Endothelial cell of umbilical vein (primary cell): Measurements from ENCODE around the gene BUB1B. TPM values are rescaled to one million over a fixed set of nuclear protein-coding genes. Genes with fewer than 3 reads are reported as not detected.

Experiments
- BruUV-seq: library from RNA; stranded (reverse); fragments of 400-500 nt; replicated peaks from 2 replicates; lab custom pipeline; 2021; lab: Mats Ljungman, UMichigan
- CTCF ChIA-PET: fragments of 300-600, 350-600 bp; sonication (Branson Sonifier 250); formaldehyde crosslinking; loops from one replicate; lab custom pipeline; 2021; ENCODE audit warnings: antibody characterized with exemption, inconsistent platforms; lab: Charles Lee
- POLR2A ChIA-PET: fragments of 300-600, 350-600 bp; sonication (Branson Sonifier 250); formaldehyde crosslinking; loops from one replicate; lab custom pipeline; 2021; ENCODE audit warnings: antibody characterized with exemption, inconsistent platforms; lab: Charles Lee
- DNase-seq: peaks from one replicate; pipeline ENCODE4 v3.0.0-alpha.2; 2011; ENCODE audit warnings: low read depth, low spot score
- FAIRE-seq: peaks from 2 replicates; lab custom pipeline; 2011; peaks lifted over from hg19 to GRCh38; lab: Jason Lieb, UNC
- H2AFZ ChIP-seq: 2 replicates; pipeline ENCODE4 v1.6.0; 2012; ENCODE audit warnings: low read depth, low read length, control low read depth, inconsistent platforms
- H3K27ac ChIP-seq: 2 replicates; pipeline ENCODE4 v1.5.1; 2011; ENCODE audit warnings: low read depth, mild to moderate bottlenecking, control low read depth, low read length, moderate library complexity; ENCODE audit not compliant: insufficient read depth
- H3K27me3 ChIP-seq, 2 experiments: 2 replicates each; pipeline versions ENCODE4 v1.6.0 to v1.6.1; 2011; ENCODE audit warnings: low read length in 2 of 2, mixed read lengths in 1 of 2; ENCODE audit not compliant: control insufficient read depth in 2 of 2, insufficient read depth in 2 of 2
- H3K36me3 ChIP-seq, 2 experiments: 2 replicates in 1 of 2; 3 replicates in 1 of 2; pipeline ENCODE4 v1.5.1; 2011; ENCODE audit warnings: low read length in 2 of 2, mild to moderate bottlenecking in 1 of 2, moderate library complexity in 1 of 2; ENCODE audit not compliant: control insufficient read depth in 2 of 2, insufficient read depth in 2 of 2; ENCODE audit errors: extremely low read depth in 1 of 2
- H3K4me1 ChIP-seq: 3 replicates; pipeline ENCODE4 v1.5.1; 2011; ENCODE audit warnings: mild to moderate bottlenecking, low read length; ENCODE audit not compliant: control insufficient read depth, insufficient read depth; ENCODE audit errors: extremely low read depth
- H3K4me2 ChIP-seq: 2 replicates; pipeline ENCODE4 v1.6.1; 2011; ENCODE audit warnings: low read length, control low read depth, mixed read lengths; ENCODE audit not compliant: insufficient read depth
- H3K4me3 ChIP-seq, 3 experiments: fragments of 200-600 bp in 1 of 3; sonication (generic), shearing (Covaris generic) in 1 of 3; replicated peaks in 1 of 3; 2 replicates each; pipeline ENCODE4 v1.5.1; 2011 to 2016; ENCODE audit warnings: control low read depth in 3 of 3, low read length in 3 of 3, mild to moderate bottlenecking in 2 of 3, inconsistent platforms in 1 of 3, low read depth in 1 of 3, moderate library complexity in 1 of 3; ENCODE audit not compliant: insufficient read depth in 1 of 3
- H3K79me2 ChIP-seq: 2 replicates; pipeline ENCODE4 v1.6.0; 2012; ENCODE audit warnings: low read length, inconsistent platforms; ENCODE audit not compliant: control insufficient read depth, insufficient read depth
- H3K9ac ChIP-seq: replicated peaks from 2 replicates; pipeline ENCODE3; 2011; ENCODE audit warnings: low read length, control low read depth; ENCODE audit not compliant: insufficient read depth; ENCODE audit errors: extremely low read depth
- H3K9me1 ChIP-seq: replicated peaks from 3 replicates; pipeline ENCODE4 v1.6.0; 2011; ENCODE audit warnings: mild to moderate bottlenecking, low read length; ENCODE audit not compliant: control insufficient read depth, insufficient read depth; ENCODE audit errors: extremely low read depth
- H3K9me3 ChIP-seq: replicated peaks from 2 replicates; pipeline ENCODE4 v1.5.1; 2012; ENCODE audit warnings: low read length, inconsistent platforms; ENCODE audit not compliant: control insufficient read depth, insufficient read depth
- H4K20me1 ChIP-seq: replicated peaks from 2 replicates; pipeline ENCODE3; 2011; ENCODE audit warnings: mild to moderate bottlenecking, low read length; ENCODE audit not compliant: control insufficient read depth, insufficient read depth; ENCODE audit errors: extremely low read depth
- EZH2 ChIP-seq: IDR thresholded peaks from 2 replicates; pipeline ENCODE4 v1.6.1; 2012; ENCODE audit warnings: borderline replicate concordance, low read depth, mild to moderate bottlenecking, moderate library complexity, low read length, inconsistent platforms; ENCODE audit not compliant: severe bottlenecking
- FOS ChIP-seq: IDR thresholded peaks from 2 replicates; pipeline ENCODE4 v1.6.1; 2011; ENCODE audit warnings: mild to moderate bottlenecking, low read length, moderate library complexity, borderline replicate concordance; ENCODE audit not compliant: insufficient read depth
- GATA2 ChIP-seq: IDR thresholded peaks from 2 replicates; pipeline ENCODE4 v1.7.0; 2011; ENCODE audit warnings: low read depth, mild to moderate bottlenecking, moderate library complexity, mixed read lengths, low read length; ENCODE audit not compliant: insufficient read length, insufficient read depth
- JUN ChIP-seq: IDR thresholded peaks from 2 replicates; pipeline ENCODE4 v1.6.1; 2011; ENCODE audit warnings: borderline replicate concordance, low read depth; ENCODE audit not compliant: insufficient read length, insufficient read depth
- MYC ChIP-seq: IDR thresholded peaks from one replicate; pipeline ENCODE4 v1.6.1; 2011; ENCODE audit warnings: mild to moderate bottlenecking, low read depth, low read length
- POLR2A ChIP-seq: IDR thresholded peaks from 2 replicates; pipeline ENCODE4 v1.6.1; 2012; ENCODE audit warnings: low read depth, mild to moderate bottlenecking, control low read depth, low read length
- POLR2AphosphoS5 ChIP-seq: IDR thresholded peaks from 2 replicates; pipeline ENCODE4 v1.6.1; 2012; ENCODE audit warnings: low read depth, mild to moderate bottlenecking, control low read depth, low read length, moderate library complexity; ENCODE audit not compliant: insufficient read depth
- dilution Hi-C: fragments of 300-500 bp; cut with MboI; formaldehyde crosslinking; loops from one replicate; pipeline ENCODE4 v1.15.0; 2019; ENCODE audit warnings: low sequenced_read_pairs; ENCODE audit not compliant: extremely low pct_ligation_motif_present
- intact Hi-C: fragments of 100-400 bp; cut with micrococcal nuclease; formaldehyde crosslinking; loops from one replicate; pipeline ENCODE4 v1.10.0; 2022
- polyA plus RNA-seq, 4 experiments: library from polyadenylated mRNA; depleted of rRNA in 3 of 4; stranded (reverse) in 3 of 4; unstranded in 1 of 4; fragments of >200 nt; gene quantifications; 2 replicates each; pipeline versions ENCODE4 v1.2.1 to v1.2.3, GENCODE V29; 2011 to 2012; ENCODE audit warnings: missing spikeins in 1 of 4
- total RNA-seq: library from RNA; stranded (reverse); gene quantifications from 2 replicates; pipeline ENCODE4 v1.2.3, GENCODE V29; 2021
- TF ChIP-seq, protein P1 (sequence below): IDR thresholded peaks from 2 replicates; pipeline ENCODE4 v1.6.1; 2011; ENCODE audit not compliant: insufficient read depth, insufficient read length
- TF ChIP-seq, protein P2 (sequence below), 2 donors: IDR thresholded peaks; 1 replicate in 1 of 2; 2 replicates in 1 of 2; pipeline ENCODE4 v1.5.1; 2011; ENCODE audit warnings: low read length in 2 of 2, mild to moderate bottlenecking in 2 of 2, moderate library complexity in 2 of 2, control low read depth in 1 of 2, inconsistent platforms in 1 of 2, low read depth in 1 of 2; ENCODE audit not compliant: insufficient read depth in 1 of 2; ENCODE audit errors: extremely low read depth in 1 of 2

The BUB1B gene
- total and polyA plus RNA-seq, 2 donors (not counting 3 experiments of a cell fraction or from before 2014, with no cell fraction given): 12.2 to 69.8 TPM

DNA sequence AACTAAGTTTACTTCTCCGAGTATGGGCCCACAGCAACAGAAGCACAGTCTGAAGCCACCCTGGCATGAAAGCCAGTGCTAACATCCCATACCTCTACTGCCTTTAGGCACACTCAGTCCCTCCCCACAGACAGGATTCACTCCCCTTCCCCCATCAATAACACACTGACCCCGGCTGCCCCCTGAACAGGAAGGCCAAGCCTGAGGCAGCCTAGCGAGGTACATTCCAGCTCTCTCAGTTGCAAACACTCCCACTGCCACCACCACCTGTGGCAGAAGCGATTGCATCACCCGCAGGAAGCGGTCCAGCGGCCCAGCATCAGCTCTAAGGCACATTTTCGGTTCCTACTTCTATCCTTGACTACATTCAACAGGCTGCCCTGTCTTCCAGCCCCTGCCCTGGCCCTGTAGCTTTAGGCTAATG lies 45.2 kb upstream of the BUB1B start:
- FAIRE-seq: no peak
- H3K4me1 ChIP-seq: no peaks in the 10 kb centered on the region

More for the DNA sequence above, 45.2 kb upstream of the BUB1B start:
- Histone ChIP-seq H3K4me3 (no peak overlapping the region), H3K9ac (no peak overlapping the region), H3K9me3 (no peaks in the 10 kb centered on the region), H3K4me2 (no peak overlapping the region), H3K79me2 (no peaks in the 10 kb centered on the region), H3K36me3 (no peaks in the 10 kb centered on the region), H3K9me1 (no peaks in the 10 kb centered on the region), H3K27ac (no peak overlapping the region), H3K27me3 (peaks cover 11 to 23% of the 10 kb centered on the region in 2 experiments), H2AFZ (no peak overlapping the region), H4K20me1 (no peaks in the 10 kb centered on the region)
- dilution Hi-C loops (no loop called here), intact Hi-C loops (no loop called here)
- TF ChIP-seq POLR2AphosphoS5 (no peak), FOS (no peak), GATA2 (no peak), JUN (no peak), EZH2 (no peak), MYC (no peak), POLR2A (no peak)
- TF ChIP-seq, protein P1, sequence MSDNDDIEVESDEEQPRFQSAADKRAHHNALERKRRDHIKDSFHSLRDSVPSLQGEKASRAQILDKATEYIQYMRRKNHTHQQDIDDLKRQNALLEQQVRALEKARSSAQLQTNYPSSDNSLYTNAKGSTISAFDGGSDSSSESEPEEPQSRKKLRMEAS: no peak
- TF ChIP-seq, protein P2, sequence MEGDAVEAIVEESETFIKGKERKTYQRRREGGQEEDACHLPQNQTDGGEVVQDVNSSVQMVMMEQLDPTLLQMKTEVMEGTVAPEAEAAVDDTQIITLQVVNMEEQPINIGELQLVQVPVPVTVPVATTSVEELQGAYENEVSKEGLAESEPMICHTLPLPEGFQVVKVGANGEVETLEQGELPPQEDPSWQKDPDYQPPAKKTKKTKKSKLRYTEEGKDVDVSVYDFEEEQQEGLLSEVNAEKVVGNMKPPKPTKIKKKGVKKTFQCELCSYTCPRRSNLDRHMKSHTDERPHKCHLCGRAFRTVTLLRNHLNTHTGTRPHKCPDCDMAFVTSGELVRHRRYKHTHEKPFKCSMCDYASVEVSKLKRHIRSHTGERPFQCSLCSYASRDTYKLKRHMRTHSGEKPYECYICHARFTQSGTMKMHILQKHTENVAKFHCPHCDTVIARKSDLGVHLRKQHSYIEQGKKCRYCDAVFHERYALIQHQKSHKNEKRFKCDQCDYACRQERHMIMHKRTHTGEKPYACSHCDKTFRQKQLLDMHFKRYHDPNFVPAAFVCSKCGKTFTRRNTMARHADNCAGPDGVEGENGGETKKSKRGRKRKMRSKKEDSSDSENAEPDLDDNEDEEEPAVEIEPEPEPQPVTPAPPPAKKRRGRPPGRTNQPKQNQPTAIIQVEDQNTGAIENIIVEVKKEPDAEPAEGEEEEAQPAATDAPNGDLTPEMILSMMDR (IDR thresholded peaks at IDR 0.05; ENCODE audit: extremely low read depth in 1 of 2, insufficient read depth in 1 of 2, low read depth in 1 of 2, low read length in 2 of 2): no peak
- no peak for DNase-seq
- CTCF ChIA-PET: interaction anchor here (1.8 to 5.2 kb wide), 2 partner anchors 11 to 85 kb away, joined by 5 to 30 read pairs; no protein-coding TSS in a partner anchor
- POLR2A ChIA-PET: no interaction called here
- no TSS peak for BruUV-seq
